Measurements from ENCODE around the gene LIMK2. TPM values are rescaled to one million over a fixed set of nuclear protein-coding genes. Genes with fewer than 3 reads are reported as not detected.

LIMK2 gene
- total RNA-seq, 1 experiment from 2014 or later = 42.5 TPM

DNA sequence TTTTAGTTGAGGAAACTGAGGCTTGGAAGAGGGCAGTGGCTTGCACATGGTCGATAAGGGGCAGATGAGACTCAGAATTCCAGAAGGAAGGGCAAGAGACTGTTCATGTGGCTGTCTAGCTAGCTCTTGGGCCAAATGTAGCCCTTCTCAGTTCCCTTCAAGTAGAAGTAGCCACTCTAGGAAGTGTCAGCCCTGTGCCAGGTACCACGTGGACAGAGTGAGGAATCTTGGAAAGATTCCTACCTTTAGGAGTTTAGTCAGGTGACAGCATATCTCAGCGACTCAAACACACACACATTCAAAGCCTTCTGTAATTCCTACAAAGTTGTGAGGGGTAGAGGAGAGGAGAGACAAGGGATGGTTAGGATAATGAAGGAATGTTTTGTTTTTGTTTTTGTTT lies 61.9 kb downstream of the LIMK2 start:
- Histone ChIP-seq H3K4me2 (no peak overlapping the region), H3K4me1 (replicated peaks; ENCODE audit: insufficient read depth) (peaks cover 50% of the 10 kb centered on the region), H4K20me1 (ENCODE audit: insufficient read depth) (no peaks in the 10 kb centered on the region), H3K9me3 (ENCODE audit: insufficient read depth, low read depth) (no peaks in the 10 kb centered on the region), H3K27me3 (ENCODE audit: insufficient read depth, low read depth) (no peaks in the 10 kb centered on the region), H3K9me2 (ENCODE audit: insufficient read depth) (no peaks in the 10 kb centered on the region), H3K79me2 (ENCODE audit: low read depth) (no peaks in the 10 kb centered on the region), H3K36me3 (ENCODE audit: low read depth) (no peaks in the 10 kb centered on the region), H3F3A (ENCODE audit: insufficient read depth, low read depth) (peaks cover 29% of the 10 kb centered on the region; the same call in 1 of the 2 replicates), H3K4me3 (no peak overlapping the region), H2AFZ (no peak overlapping the region), H3K27ac (no peak overlapping the region)
- no peak for DNase-seq
- intact Hi-C loops (cut with micrococcal nuclease; ENCODE audit: unreplicated experiment) = no loop called here
- POLR2A ChIA-PET (ENCODE audit: unreplicated experiment) = no interaction called here
- TF ChIP-seq EZH2 (IDR thresholded peaks at IDR 0.05; ENCODE audit: low read depth) = no peak
- CTCF ChIA-PET = interaction anchor here (0.6 to 1.8 kb wide), 2 partner anchors 15 to 67 kb away, joined by 6 to 13 read pairs; no protein-coding TSS in a partner anchor
- BruUV-seq (replicated peaks) = no TSS peak

DNA sequence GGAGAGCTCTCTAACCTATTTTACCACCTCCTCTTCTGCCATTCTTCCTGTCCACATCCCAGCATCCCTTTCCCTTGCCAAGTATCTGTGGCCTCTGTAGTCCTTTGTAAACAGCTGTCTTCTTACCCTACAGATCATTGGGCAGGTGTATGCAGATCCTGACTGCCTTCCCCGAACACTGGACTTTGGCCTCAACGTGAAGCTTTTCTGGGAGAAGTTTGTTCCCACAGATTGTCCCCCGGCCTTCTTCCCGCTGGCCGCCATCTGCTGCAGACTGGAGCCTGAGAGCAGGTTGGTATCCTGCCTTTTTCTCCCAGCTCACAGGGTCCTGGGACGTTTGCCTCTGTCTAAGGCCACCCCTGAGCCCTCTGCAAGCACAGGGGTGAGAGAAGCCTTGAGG lies 62.9 kb downstream of the LIMK2 start:
- Histone ChIP-seq H3K4me3 (no peak overlapping the region), H3F3A (ENCODE audit: insufficient read depth, low read depth) (peaks cover 28% of the 10 kb centered on the region; the same call in 1 of the 2 replicates), H4K20me1 (ENCODE audit: insufficient read depth) (no peaks in the 10 kb centered on the region), H3K4me1 (replicated peaks; ENCODE audit: insufficient read depth) (peaks cover 48% of the 10 kb centered on the region), H3K79me2 (ENCODE audit: low read depth) (no peaks in the 10 kb centered on the region), H2AFZ (no peak overlapping the region), H3K27me3 (ENCODE audit: insufficient read depth, low read depth) (no peaks in the 10 kb centered on the region), H3K36me3 (ENCODE audit: low read depth) (no peaks in the 10 kb centered on the region), H3K27ac (peak overlapping the region; percentile 74), H3K9me3 (ENCODE audit: insufficient read depth, low read depth) (no peaks in the 10 kb centered on the region), H3K9me2 (ENCODE audit: insufficient read depth) (no peaks in the 10 kb centered on the region), H3K4me2 (peak overlapping the region; percentile 62)
- POLR2A ChIA-PET (ENCODE audit: unreplicated experiment) = interaction anchor here (0.6 kb wide), 2 partner anchors 252 to 869 kb away, joined by 4 to 8 read pairs; no protein-coding TSS in a partner anchor
- no TSS peak for BruUV-seq (replicated peaks)
- intact Hi-C loops (cut with micrococcal nuclease; ENCODE audit: unreplicated experiment) = loop anchor here (1.0 kb wide), 1 partner anchor 68 kb away; no protein-coding TSS in a partner anchor
- CTCF ChIA-PET = no interaction called here
- DNase-seq = no peak
- TF ChIP-seq, protein P1, sequence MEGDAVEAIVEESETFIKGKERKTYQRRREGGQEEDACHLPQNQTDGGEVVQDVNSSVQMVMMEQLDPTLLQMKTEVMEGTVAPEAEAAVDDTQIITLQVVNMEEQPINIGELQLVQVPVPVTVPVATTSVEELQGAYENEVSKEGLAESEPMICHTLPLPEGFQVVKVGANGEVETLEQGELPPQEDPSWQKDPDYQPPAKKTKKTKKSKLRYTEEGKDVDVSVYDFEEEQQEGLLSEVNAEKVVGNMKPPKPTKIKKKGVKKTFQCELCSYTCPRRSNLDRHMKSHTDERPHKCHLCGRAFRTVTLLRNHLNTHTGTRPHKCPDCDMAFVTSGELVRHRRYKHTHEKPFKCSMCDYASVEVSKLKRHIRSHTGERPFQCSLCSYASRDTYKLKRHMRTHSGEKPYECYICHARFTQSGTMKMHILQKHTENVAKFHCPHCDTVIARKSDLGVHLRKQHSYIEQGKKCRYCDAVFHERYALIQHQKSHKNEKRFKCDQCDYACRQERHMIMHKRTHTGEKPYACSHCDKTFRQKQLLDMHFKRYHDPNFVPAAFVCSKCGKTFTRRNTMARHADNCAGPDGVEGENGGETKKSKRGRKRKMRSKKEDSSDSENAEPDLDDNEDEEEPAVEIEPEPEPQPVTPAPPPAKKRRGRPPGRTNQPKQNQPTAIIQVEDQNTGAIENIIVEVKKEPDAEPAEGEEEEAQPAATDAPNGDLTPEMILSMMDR (conservative IDR thresholded peaks at IDR 0.05) = no peak
- no peak for TF ChIP-seq EZH2 (IDR thresholded peaks at IDR 0.05; ENCODE audit: low read depth)

DNA sequence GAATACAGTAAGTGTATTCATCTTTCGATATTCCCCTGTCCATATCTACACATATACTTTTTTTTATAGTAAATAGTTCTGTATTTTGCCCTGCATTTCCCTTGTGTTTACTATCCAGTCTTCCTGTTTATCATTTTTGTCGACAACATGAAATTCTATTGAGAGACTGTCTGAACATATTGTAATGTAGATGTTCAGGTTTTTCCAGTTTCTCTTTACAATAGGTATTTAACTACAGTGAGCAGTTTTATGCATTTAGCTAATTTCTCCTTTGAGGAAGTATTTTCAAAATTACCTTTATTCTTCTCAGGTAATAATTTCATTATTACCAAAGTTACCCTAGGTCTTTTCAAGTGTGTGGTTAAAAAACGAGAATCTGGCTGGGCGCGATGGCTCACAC lies 63.5 kb downstream of the LIMK2 start:
- Histone ChIP-seq H3K4me1 (replicated peaks; ENCODE audit: insufficient read depth) (peaks cover 48% of the 10 kb centered on the region), H2AFZ (no peak overlapping the region), H3K27me3 (ENCODE audit: insufficient read depth, low read depth) (no peaks in the 10 kb centered on the region), H3F3A (ENCODE audit: insufficient read depth, low read depth) (peaks cover 22% of the 10 kb centered on the region; the same call in 1 of the 2 replicates), H3K9me2 (ENCODE audit: insufficient read depth) (no peaks in the 10 kb centered on the region), H3K27ac (peak overlapping the region; percentile 74), H4K20me1 (ENCODE audit: insufficient read depth) (no peaks in the 10 kb centered on the region), H3K4me3 (no peak overlapping the region; the same call in 1 of the 2 replicates), H3K79me2 (ENCODE audit: low read depth) (no peaks in the 10 kb centered on the region), H3K4me2 (peak overlapping the region; percentile 62), H3K9me3 (ENCODE audit: insufficient read depth, low read depth) (no peaks in the 10 kb centered on the region), H3K36me3 (ENCODE audit: low read depth) (no peaks in the 10 kb centered on the region)
- ChIA-PET CTCF (no interaction called here), POLR2A (ENCODE audit: unreplicated experiment) (interaction anchor here (0.6 to 0.7 kb wide), 4 partner anchors 80 to 307 kb away, joined by 3 to 9 read pairs (median 8); partner anchors contain the start of gene TUG1)
- TF ChIP-seq, protein P1 (conservative IDR thresholded peaks at IDR 0.05) = no peak
- TF ChIP-seq EZH2 (IDR thresholded peaks at IDR 0.05; ENCODE audit: low read depth) = no peak
- intact Hi-C loops (cut with micrococcal nuclease; ENCODE audit: unreplicated experiment) = loop anchor here (1.0 kb wide), 1 partner anchor 68 kb away; no protein-coding TSS in a partner anchor
- peak in 1 of 2 experiments; percentile 91 for DNase-seq
- BruUV-seq (replicated peaks) = no TSS peak
